T47D (cell line): ENCODE measurements around the gene EPN3.

Experiments
- DNase-seq, 2 experiments: peaks; one replicate each; pipeline versions ENCODE4 v3.0.0 to v3.0.0-alpha.2; 2011 to 2012; ENCODE audit warnings: low read depth in 1 of 2, low spot score in 1 of 2
- JUND ChIP-seq: IDR thresholded peaks from 2 replicates; pipeline ENCODE4 v1.6.1; 2012; ENCODE audit warnings: low read depth
- in situ Hi-C: cut with HindIII; loops from 2 replicates; pipeline ENCODE4 v1.10.0; 2016; ENCODE audit warnings: low sequenced_read_pairs, low pct_unique_long_range_greater_than_20kb

EPN3 gene

DNA sequence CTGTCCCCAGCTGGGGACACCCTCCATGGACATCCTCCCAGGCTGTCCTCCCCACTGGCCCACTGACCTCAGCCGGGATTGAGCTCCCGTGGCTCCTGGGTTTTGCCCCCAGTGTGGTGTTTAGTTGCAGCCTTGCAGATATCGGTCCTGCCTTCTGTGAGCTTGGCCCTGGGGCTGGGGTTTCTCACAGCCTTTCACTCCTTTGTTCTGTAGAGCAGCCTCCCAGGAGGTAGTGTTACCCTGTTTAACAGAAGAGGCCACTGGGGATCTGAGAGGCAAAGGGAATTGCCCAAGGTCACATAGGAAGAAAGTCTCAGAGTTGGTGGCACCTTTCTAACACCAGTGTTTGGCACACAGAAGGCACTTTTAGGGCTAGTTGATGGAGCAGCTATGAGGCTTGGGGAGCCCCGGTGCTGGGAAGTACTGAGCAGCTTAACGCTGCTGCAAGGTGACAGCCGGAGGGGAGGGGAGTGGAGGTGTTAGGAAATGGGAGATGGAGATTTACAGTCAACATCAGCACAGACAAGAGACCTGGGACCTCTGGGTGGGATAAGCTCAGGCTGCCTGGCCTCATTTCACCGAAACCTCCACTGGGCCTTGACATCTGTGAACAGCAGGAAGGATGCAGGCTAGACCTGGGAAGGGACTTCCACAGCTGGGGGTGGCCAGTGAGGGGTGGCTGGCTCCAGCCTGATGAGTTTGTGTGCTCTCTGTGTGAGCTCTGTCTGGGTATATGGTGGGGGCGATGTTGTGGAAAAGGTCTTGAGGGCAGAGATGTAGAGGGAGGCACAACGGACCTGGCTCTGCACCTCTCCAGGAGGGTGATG lies 54.1 kb downstream of the EPN3 start:
- in situ Hi-C loops, result no loop called here
- no peak for DNase-seq
- no peak for TF ChIP-seq JUND

DNA sequence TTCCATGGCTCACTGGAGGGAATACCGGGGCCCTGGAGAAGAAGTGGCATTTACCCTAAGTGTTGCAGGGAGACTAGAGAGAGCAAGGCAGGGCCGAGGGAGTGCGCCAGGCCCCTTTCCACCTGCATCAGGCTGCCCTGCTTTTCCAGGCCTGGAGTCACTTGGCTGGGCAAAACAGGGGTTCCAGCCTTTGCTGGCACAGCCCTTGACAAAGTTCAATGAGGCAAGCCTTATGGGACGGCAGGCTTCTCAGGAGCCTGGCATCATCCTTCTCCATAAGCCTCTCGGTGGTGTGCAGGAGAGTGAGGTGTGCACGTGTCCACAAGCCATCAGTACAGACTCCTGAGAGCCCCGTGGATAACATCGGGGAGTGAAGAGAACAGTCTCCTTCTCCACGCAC lies 55.0 kb downstream of the EPN3 start:
- no peak for DNase-seq
- no peak for TF ChIP-seq JUND
- in situ Hi-C loops, result no loop called here

DNA sequence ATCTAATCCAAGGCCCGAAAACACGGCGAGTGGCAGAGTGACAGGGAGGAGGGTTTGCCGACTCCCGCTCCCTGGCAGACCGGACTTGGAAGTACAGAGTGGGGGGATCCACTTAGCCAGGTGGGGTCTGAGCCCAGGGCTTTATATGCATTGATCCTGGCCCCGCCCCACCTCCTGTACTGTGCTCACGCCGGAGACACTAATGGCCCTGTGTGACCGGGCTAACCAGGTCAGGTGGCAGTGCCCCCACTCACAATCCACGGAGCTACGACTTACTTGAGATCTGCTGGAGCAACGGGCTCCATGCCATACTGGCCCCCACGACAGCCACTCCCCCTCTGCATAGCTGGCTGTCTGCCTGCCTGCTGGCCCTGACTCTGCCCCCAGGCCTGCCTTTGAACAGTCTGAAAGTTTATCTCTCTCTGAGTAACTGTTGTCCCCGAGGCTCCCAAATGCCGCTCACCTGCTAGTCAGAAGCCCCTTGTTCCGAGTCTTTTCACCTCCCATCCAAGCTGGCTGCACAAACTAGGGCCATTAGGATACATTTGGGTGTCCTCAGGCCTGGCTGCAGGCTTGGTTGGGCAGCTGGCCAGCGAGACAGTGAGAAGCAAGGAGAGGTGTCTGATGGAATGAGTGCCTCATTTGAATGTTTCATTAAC lies 56.0 kb downstream of the EPN3 start:
- in situ Hi-C loops, result no loop called here
- no peak for DNase-seq
- TF ChIP-seq JUND, result no peak

DNA sequence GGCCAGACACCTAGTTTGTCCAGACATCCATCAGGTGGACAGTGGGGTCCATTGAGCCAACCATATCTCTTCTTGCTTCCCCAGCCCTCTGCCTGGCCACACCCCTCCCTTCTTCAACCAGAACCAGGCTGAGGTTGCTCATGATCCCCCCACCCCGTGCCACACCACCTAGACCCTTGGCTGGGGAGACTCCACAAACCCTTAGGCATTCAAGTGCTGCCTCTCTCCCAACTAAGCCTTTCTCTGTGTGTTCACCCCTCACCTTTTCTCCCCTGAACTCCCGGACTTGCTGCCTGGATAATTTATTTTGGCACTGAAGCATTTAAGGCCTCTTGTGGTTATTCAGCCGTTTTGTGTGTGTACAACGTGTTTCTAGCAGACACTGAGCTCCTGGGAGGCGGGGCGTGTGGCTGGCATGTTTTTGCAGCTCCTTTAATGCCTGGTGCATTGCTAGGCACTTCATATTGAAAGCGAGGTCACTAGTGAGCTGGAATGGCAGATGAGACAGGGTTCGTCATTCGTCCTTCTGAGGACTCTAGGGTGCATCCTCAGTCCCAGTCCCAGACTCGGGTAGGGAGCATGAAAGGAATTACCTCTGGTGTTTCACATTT lies 56.7 kb downstream of the EPN3 start:
- in situ Hi-C loops, result no loop called here
- no peak for DNase-seq
- TF ChIP-seq JUND, result no peak

DNA sequence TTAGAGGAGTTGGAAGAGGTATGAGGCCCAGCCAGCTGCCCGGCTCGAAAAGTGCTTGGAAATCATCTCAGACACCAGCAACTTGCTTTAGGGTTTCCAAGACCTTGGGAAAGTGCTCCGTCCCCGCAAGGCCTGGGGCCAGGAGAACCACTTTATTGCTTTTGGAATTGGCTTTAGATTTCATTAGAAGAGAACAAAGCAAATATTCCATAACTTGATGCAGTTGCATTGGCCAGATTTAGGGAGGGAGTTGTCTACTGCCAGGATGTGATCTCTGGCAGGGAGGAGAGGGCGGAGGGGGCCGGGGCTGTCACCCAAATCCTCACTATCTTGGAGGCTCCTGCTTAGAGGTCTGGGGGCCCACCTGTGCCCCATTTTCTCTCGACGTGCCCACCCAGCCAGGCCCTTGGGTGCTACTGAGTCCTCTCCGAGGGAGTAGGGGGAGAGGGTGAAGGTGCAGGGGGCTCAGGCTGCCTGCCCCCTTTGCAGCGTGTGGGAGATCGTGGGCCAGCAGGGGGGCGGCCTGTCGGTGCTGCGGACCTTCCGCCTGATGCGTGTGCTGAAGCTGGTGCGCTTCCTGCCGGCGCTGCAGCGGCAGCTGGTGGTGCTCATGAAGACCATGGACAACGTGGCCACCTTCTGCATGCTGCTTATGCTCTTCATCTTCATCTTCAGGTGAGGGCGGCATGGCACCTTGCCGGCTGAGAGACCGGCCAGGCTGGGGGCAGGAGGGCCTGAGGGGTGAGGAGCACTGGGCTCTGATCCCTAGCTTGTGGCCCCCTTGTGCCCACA lies 58.6 kb downstream of the EPN3 start:
- no peak for DNase-seq
- TF ChIP-seq JUND, result no peak
- in situ Hi-C loops, result no loop called here

DNA sequence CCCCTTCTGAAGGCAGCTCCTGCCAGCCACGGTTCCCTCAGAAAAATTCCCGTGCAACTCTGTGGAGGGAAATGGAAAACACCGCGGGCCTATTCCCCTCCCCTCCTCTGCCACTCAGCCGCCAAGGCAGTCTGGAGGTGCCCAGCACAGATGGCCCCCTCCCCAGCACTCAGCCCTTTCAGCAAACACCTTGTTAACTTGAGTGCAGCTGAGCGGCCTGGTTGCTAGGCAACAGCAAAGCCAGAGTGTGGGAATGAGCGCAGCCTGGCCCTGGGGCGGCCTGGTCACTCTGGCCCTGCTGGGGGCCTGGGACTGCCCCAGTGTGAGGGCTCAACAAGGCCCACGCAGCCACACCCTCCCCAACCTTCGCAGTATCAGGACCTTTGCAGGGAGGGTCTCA lies 60.8 kb downstream of the EPN3 start:
- in situ Hi-C loops, result no loop called here
- no peak for DNase-seq

More for the DNA sequence above, 60.8 kb downstream of the EPN3 start:
- no peak for TF ChIP-seq JUND
